IMR-90 (cell line): ENCODE measurements around the gene BICD2. TPM values are rescaled to one million over a fixed set of nuclear protein-coding genes. Genes with fewer than 3 reads are reported as not detected.

Source experiments
- ATAC-seq: fragments of 200-7000 bp; cut with Tn5 transposase; 2 replicates; pipeline ENCODE4 v1.9.1; 2020; ENCODE audit warnings: low read depth, mild to moderate bottlenecking, moderate library complexity
- BruUV-seq: library from RNA; stranded (reverse); fragments of 400-500 nt; replicated peaks from 2 replicates; lab custom pipeline; 2021; lab: Mats Ljungman, UMichigan
- CTCF ChIA-PET: fragments of 300-600 bp; formaldehyde crosslinking; extraction: SDS; loops from one replicate; lab custom pipeline; 2021; ENCODE audit warnings: antibody characterized with exemption; lab: Yijun Ruan, JAX
- POLR2A ChIA-PET: fragments of 300-600 bp; sonication (Branson Sonifier 250); formaldehyde crosslinking; loops from one replicate; lab custom pipeline; 2022; ENCODE audit warnings: antibody characterized with exemption; ENCODE audit not compliant: unreplicated experiment; lab: Charles Lee
- DNase-seq: peaks from one replicate; pipeline ENCODE4 v3.0.0; 2013
- H2AFZ ChIP-seq: replicated peaks from 2 replicates; pipeline ENCODE3; 2013; ENCODE audit warnings: low read length, mild to moderate bottlenecking; ENCODE audit not compliant: poor library complexity
- H2AK5ac ChIP-seq: 2 replicates; pipeline ENCODE4 v1.6.1; 2013; ENCODE audit warnings: low read depth, low read length, inconsistent platforms
- H2AK9ac ChIP-seq: replicated peaks from 2 replicates; pipeline ENCODE3; 2013; ENCODE audit warnings: mild to moderate bottlenecking, low read depth, low read length, moderate library complexity; ENCODE audit not compliant: poor library complexity
- H2BK120ac ChIP-seq: 2 replicates; pipeline ENCODE4 v1.6.1; 2013; ENCODE audit warnings: low read depth, low read length, inconsistent platforms
- H2BK15ac ChIP-seq: 3 replicates; pipeline ENCODE4 v1.6.1; 2013; ENCODE audit warnings: low read depth, low read length, inconsistent platforms
- H2BK20ac ChIP-seq: 2 replicates; pipeline ENCODE4 v1.6.1; 2013; ENCODE audit warnings: low read depth, mild to moderate bottlenecking, inconsistent platforms, low read length, moderate library complexity
- H2BK5ac ChIP-seq: 2 replicates; pipeline ENCODE4 v1.6.1; 2013; ENCODE audit warnings: mild to moderate bottlenecking, low read depth, low read length, inconsistent platforms; ENCODE audit not compliant: poor library complexity, severe bottlenecking
- H3K14ac ChIP-seq: replicated peaks from 2 replicates; pipeline ENCODE4 v1.6.1; 2013; ENCODE audit warnings: low read depth, low read length, inconsistent platforms
- H3K18ac ChIP-seq: 2 replicates; pipeline ENCODE4 v1.6.1; 2013; ENCODE audit warnings: low read depth, low read length, control low read depth
- H3K23ac ChIP-seq: 2 replicates; pipeline ENCODE4 v1.6.1; 2013; ENCODE audit warnings: low read depth, low read length, inconsistent platforms
- H3K27ac ChIP-seq: 2 replicates; pipeline ENCODE4 v1.5.1; 2013; ENCODE audit warnings: mild to moderate bottlenecking, control low read depth, low read length; ENCODE audit not compliant: insufficient read depth
- H3K27me3 ChIP-seq: 2 replicates; pipeline ENCODE4 v1.6.1; 2013; ENCODE audit warnings: low read length; ENCODE audit not compliant: control insufficient read depth, insufficient read depth
- H3K36me3 ChIP-seq: 2 replicates; pipeline ENCODE4 v1.6.1; 2013; ENCODE audit warnings: low read length, mixed read lengths; ENCODE audit not compliant: control insufficient read depth, insufficient read depth
- H3K4ac ChIP-seq: 2 replicates; pipeline ENCODE4 v1.6.1; 2013; ENCODE audit warnings: low read depth, low read length, inconsistent platforms
- H3K4me1 ChIP-seq: 2 replicates; pipeline ENCODE4 v1.6.1; 2013; ENCODE audit warnings: low read length, mixed read lengths; ENCODE audit not compliant: control insufficient read depth, insufficient read depth
- H3K4me2 ChIP-seq: 2 replicates; pipeline ENCODE4 v1.6.1; 2013; ENCODE audit warnings: low read depth, mild to moderate bottlenecking, control low read depth, low read length, moderate library complexity
- H3K4me3 ChIP-seq: 2 replicates; pipeline ENCODE4 v1.5.1; 2013; ENCODE audit warnings: low read depth, mild to moderate bottlenecking, control low read depth, low read length, moderate library complexity; ENCODE audit not compliant: insufficient read depth
- H3K56ac ChIP-seq: 2 replicates; pipeline ENCODE4 v1.6.1; 2013; ENCODE audit warnings: low read length, inconsistent platforms; ENCODE audit not compliant: insufficient read depth; ENCODE audit errors: extremely low read depth
- H3K79me1 ChIP-seq, 2 experiments: 2 replicates each; pipeline ENCODE4 v1.6.1; 2013; ENCODE audit warnings: low read length in 2 of 2, inconsistent platforms in 1 of 2, low read depth in 1 of 2
- H3K9ac ChIP-seq: 2 replicates; pipeline ENCODE4 v1.6.1; 2013; ENCODE audit warnings: low read depth, low read length, control low read depth
- H3K9me1 ChIP-seq: 2 replicates; pipeline ENCODE4 v1.6.1; 2013; ENCODE audit warnings: low read length, inconsistent platforms; ENCODE audit not compliant: insufficient read depth
- H3K9me3 ChIP-seq: 2 replicates; pipeline ENCODE4 v1.6.1; 2013; ENCODE audit warnings: low read length; ENCODE audit not compliant: control insufficient read depth, insufficient read depth
- H4K20me1 ChIP-seq: 2 replicates; pipeline ENCODE4 v1.6.1; 2013; ENCODE audit warnings: low read length, inconsistent platforms; ENCODE audit not compliant: insufficient read depth
- H4K5ac ChIP-seq: 2 replicates; pipeline ENCODE4 v1.6.1; 2013; ENCODE audit warnings: mild to moderate bottlenecking, low read depth, low read length, control low read depth
- H4K8ac ChIP-seq, 2 experiments: 2 replicates each; pipeline ENCODE4 v1.6.1; 2013; ENCODE audit warnings: low read depth in 2 of 2, low read length in 2 of 2, control low read depth in 1 of 2, inconsistent platforms in 1 of 2
- H4K91ac ChIP-seq: 2 replicates; pipeline ENCODE4 v1.6.1; 2013; ENCODE audit warnings: low read depth, low read length, inconsistent platforms; ENCODE audit not compliant: insufficient read depth
- RCOR1 ChIP-seq: IDR thresholded peaks from 2 replicates; pipeline ENCODE4 v1.6.1; 2012; ENCODE audit warnings: mild to moderate bottlenecking, low read length, improper control_type of control experiment; ENCODE audit not compliant: insufficient replicate concordance
- SMC3 ChIP-seq: fragments of 150-350 bp; IDR thresholded peaks from 2 replicates; pipeline ENCODE4 v1.6.1; 2016; ENCODE audit warnings: low read depth, mild to moderate bottlenecking, antibody characterized with exemption, low read length, moderate library complexity
- WGBS, 2 experiments: methylation state at CpG; one replicate each; pipeline versions ENCODE4 v1.1.5 to v1.1.7; 2013; ENCODE audit warnings: missing lambda C conversion rate in 2 of 2; ENCODE audit not compliant: insufficient read length in 1 of 2; ENCODE audit errors: extremely low coverage in 2 of 2; 5-methylcytosine and 5-hydroxymethylcytosine counted together
- dilution Hi-C: fragments of 300-500 bp; cut with HindIII; formaldehyde crosslinking; loops from one replicate; pipeline ENCODE4 v1.14.3; 2018; ENCODE audit warnings: low sequenced_read_pairs; ENCODE audit not compliant: unreplicated experiment
- in situ Hi-C: fragments of 300-500 bp; cut with MboI; formaldehyde crosslinking; loops from 3 replicates; pipeline ENCODE4 v1.14.3; 2019; ENCODE audit warnings: low sequenced_read_pairs, inconsistent platforms, mixed read lengths
- intact Hi-C: fragments of 100-400 bp; cut with micrococcal nuclease; formaldehyde crosslinking; loops from 2 replicates; pipeline ENCODE4 v1.10.0; 2022
- polyA plus RNA-seq, 3 experiments: library from polyadenylated mRNA; depleted of rRNA; stranded (reverse); fragments of >200 nt; gene quantifications; 2 replicates each; pipeline ENCODE4 v1.2.3, GENCODE V29; 2012; ENCODE audit warnings: low replicate concordance in 1 of 3
- total RNA-seq: library from RNA; depleted of rRNA; stranded (reverse); fragments of >200 nt; gene quantifications from 2 replicates; pipeline ENCODE4 v1.2.3, GENCODE V29; 2012

BICD2 gene
- total and polyA plus RNA-seq, 2 of the 4 experiments (the other 2 are of a cell fraction) = 21.5 to 35.7 TPM

DNA sequence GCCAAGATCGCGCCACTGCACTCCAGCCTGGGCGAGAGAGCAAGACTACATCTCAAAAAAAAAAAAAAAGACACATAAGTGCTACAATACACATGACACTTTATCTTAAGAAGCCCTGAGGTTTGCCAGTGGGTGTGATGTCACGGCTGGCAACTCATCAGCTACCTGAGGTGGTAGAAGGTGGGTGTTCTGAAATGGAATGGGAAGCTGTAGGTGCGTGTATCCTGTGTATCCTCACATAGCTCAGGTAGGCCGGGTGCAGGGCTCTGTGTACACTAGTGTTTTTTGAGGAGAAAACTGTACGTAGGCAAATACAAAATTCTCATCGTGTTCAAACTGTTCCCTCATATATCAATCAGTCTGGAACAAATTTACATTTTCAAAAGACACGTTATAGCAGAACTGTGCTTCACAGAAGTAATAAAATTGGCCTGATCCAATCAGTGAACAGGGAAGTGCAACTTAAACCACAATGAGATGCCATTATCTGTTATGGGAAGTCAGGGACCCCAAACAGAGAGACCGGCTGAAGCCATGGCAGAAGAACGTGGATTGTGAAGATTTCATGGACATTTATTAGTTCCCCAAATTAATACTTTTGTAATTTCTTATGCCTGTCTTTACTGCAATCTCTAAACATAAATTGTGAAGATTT is 10.4 kb downstream of the BICD2 start:
- H3K56ac ChIP-seq = no peak overlapping the region
- H3K18ac ChIP-seq = no peak overlapping the region
- no peak overlapping the region for H3K23ac ChIP-seq
- BruUV-seq = no TSS peak
- dilution Hi-C loops = no loop called here
- H2AK5ac ChIP-seq = no peak overlapping the region
- no peak overlapping the region for H3K14ac ChIP-seq
- WGBS, 2 experiments = 100% methylated on average over 1 of the region's 11 CpGs; no CpG with 5 or more reads in 1 of the 2 experiments
- in situ Hi-C loops = no loop called here
- ChIA-PET CTCF (no interaction called here), POLR2A (no interaction called here)
- no peak overlapping the region for H4K5ac ChIP-seq
- H2AK9ac ChIP-seq = no peak overlapping the region
- H2AFZ ChIP-seq = no peak overlapping the region
- peaks cover 31% of the 10 kb centered on the region for H4K20me1 ChIP-seq
- H3K9me1 ChIP-seq = peaks cover 9% of the 10 kb centered on the region
- H2BK20ac ChIP-seq = no peak overlapping the region
- no peak for DNase-seq
- H2BK15ac ChIP-seq = no peak overlapping the region
- no peak overlapping the region for H4K8ac ChIP-seq
- no peak overlapping the region for H2BK120ac ChIP-seq
- H3K9me3 ChIP-seq = peaks cover 3% of the 10 kb centered on the region; the same call in 1 of the 2 replicates
- intact Hi-C loops = no loop called here
- H3K27ac ChIP-seq = no peak overlapping the region
- no peak overlapping the region for H4K91ac ChIP-seq
- no peaks in the 10 kb centered on the region for H3K27me3 ChIP-seq
- no peaks in the 10 kb centered on the region for H3K36me3 ChIP-seq
- no peak for TF ChIP-seq RCOR1
- no peak for TF ChIP-seq SMC3
- peaks cover 21 to 60% of the 10 kb centered on the region in 2 experiments for H3K79me1 ChIP-seq
- H3K4me1 ChIP-seq = peaks cover 5% of the 10 kb centered on the region; the same call in 1 of the 2 replicates
- H3K9ac ChIP-seq = no peak overlapping the region
- H3K4me3 ChIP-seq = no peak overlapping the region
- no peak overlapping the region for H3K4ac ChIP-seq
- H2BK5ac ChIP-seq = no peak overlapping the region
- H3K4me2 ChIP-seq = no peak overlapping the region
- ATAC-seq = no peak
